Right lobe of liver (tissue), 4 donors: ENCODE measurements around the gene RAB22A.

ENCODE experiments used
- POLR2A ChIP-seq: fragments of 450-650 bp; IDR thresholded peaks from one replicate; pipeline ENCODE4 v1.6.1; 2017; ENCODE audit warnings: antibody characterized with exemption, mild to moderate bottlenecking
- TF ChIP-seq, protein P1 (sequence below), 4 donors: fragments of 200-600 bp in 3 of 4; fragments of 450-650 bp in 1 of 4; IDR thresholded peaks; one replicate each; pipeline versions ENCODE4 v1.5.1 to v1.8.0; 2016 to 2022; ENCODE audit warnings: antibody characterized with exemption in 4 of 4, mild to moderate bottlenecking in 2 of 4
- donor health status: DM: no; HTN: no; CAD: no.
- donor health status: DM: no; HTN: no; CAD: no.
- donor health status: DM: no; HTN: yes; CAD: no.

DNA sequence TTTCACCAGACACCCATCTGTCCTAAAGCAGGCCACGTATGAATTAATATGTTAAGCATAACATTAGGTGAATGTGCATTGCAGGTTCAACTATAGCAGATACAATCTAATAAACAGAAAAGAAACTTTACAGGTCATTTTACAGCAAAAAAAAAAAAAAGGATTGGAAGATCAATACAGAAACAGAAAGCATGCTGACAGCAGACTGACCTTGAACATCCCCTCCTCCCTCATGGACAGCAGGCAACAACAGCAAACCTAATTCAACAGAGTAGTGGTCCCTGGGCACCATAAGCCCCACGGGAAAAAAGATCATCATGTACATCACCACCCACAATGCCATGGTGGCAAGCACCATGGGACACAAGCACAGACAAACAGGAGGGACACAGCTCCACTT lies 12.1 kb upstream of the RAB22A start:
- TF ChIP-seq, protein P1, sequence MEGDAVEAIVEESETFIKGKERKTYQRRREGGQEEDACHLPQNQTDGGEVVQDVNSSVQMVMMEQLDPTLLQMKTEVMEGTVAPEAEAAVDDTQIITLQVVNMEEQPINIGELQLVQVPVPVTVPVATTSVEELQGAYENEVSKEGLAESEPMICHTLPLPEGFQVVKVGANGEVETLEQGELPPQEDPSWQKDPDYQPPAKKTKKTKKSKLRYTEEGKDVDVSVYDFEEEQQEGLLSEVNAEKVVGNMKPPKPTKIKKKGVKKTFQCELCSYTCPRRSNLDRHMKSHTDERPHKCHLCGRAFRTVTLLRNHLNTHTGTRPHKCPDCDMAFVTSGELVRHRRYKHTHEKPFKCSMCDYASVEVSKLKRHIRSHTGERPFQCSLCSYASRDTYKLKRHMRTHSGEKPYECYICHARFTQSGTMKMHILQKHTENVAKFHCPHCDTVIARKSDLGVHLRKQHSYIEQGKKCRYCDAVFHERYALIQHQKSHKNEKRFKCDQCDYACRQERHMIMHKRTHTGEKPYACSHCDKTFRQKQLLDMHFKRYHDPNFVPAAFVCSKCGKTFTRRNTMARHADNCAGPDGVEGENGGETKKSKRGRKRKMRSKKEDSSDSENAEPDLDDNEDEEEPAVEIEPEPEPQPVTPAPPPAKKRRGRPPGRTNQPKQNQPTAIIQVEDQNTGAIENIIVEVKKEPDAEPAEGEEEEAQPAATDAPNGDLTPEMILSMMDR (IDR thresholded peaks at IDR 0.05): no peak
- no peak for TF ChIP-seq POLR2A
